OCI-LY1 (cell line): ENCODE results near the gene KCTD16.

ENCODE experiments used
- CTCF ChIP-seq: fragments of 200-600 bp; sonication (generic), shearing (Covaris generic); IDR thresholded peaks from 2 replicates; pipeline ENCODE4 v1.5.1; 2017; ENCODE audit warnings: mild to moderate bottlenecking, antibody characterized with exemption, low read length, moderate library complexity, mixed read lengths
- EZH2 ChIP-seq: fragments of 200-600 bp; sonication (generic), shearing (Covaris generic); IDR thresholded peaks from 2 replicates; pipeline ENCODE4 v1.8.0; 2017; ENCODE audit warnings: borderline replicate concordance, mixed run types, mild to moderate bottlenecking, antibody characterized with exemption, low read length, moderate library complexity, mixed read lengths

DNA sequence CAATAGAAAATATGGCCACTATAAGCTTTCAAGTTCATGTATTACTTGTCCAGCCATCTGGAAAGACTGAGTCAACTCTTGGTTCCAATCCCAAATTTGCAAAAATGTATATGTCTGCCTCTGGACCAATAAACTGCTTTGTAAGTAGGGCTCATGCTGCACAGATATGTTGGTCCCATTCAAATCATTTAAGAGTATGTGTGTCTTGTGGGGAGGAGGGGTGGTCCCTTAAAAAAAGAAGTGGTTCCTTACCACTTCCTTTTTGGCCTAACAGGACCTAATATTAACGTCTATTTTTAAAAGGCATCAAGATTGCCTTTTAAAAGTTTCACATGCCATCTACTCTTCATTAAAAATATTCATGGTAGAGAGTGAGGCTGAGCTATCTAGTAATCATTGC, 214.9 kb downstream of the KCTD16 start:
- no peak for TF ChIP-seq CTCF
- no peak for TF ChIP-seq EZH2
